GM18526 (cell line): ENCODE measurements around the gene TRIO.

Experiments
- POLR2A ChIP-seq: IDR thresholded peaks from 3 replicates; pipeline ENCODE4 v1.6.1; 2011; ENCODE audit not compliant: insufficient read length; ENCODE audit errors: extremely low read depth

TRIO gene

GRCh38 chr5:14410068-14410393, 266.9 kb downstream of the TRIO start:
- TF ChIP-seq POLR2A, result no peak

- no peak for TF ChIP-seq POLR2A
These were observed 267.5 kb downstream of the TRIO start for GRCh38 chr5:14410394-14411201.

- TF ChIP-seq POLR2A, result no peak
These were observed 268.1 kb downstream of the TRIO start for GRCh38 chr5:14411216-14411615.

GRCh38 chr5:14413331-14413750, 270.2 kb downstream of the TRIO start:
- TF ChIP-seq POLR2A, result no peak

GRCh38 chr5:14414007-14414406, 270.9 kb downstream of the TRIO start:
- no peak for TF ChIP-seq POLR2A

GRCh38 chr5:14414656-14415023, 271.5 kb downstream of the TRIO start:
- no peak for TF ChIP-seq POLR2A

GRCh38 chr5:14415024-14415697, 272.0 kb downstream of the TRIO start:
- TF ChIP-seq POLR2A, result no peak

- no peak for TF ChIP-seq POLR2A
These were observed 272.5 kb downstream of the TRIO start for GRCh38 chr5:14415698-14416074.

- TF ChIP-seq POLR2A, result no peak
These were observed 273.6 kb downstream of the TRIO start for GRCh38 chr5:14416621-14417275.

- TF ChIP-seq POLR2A, result no peak
These were observed 274.2 kb downstream of the TRIO start for GRCh38 chr5:14417276-14417730.

GRCh38 chr5:14417792-14418765, 274.9 kb downstream of the TRIO start:
- TF ChIP-seq POLR2A, result no peak

GRCh38 chr5:14419686-14420085, 276.5 kb downstream of the TRIO start:
- no peak for TF ChIP-seq POLR2A

GRCh38 chr5:14420101-14420811, 277.1 kb downstream of the TRIO start:
- no peak for TF ChIP-seq POLR2A

GRCh38 chr5:14421851-14422250, 278.7 kb downstream of the TRIO start:
- no peak for TF ChIP-seq POLR2A
